DND-41 (cell line): ENCODE data around the gene TRIM46.

Source experiments
- ATAC-seq: fragments of 200-7000 bp; cut with Tn5 transposase; 3 replicates; pipeline ENCODE4 v1.9.1; 2021; ENCODE audit warnings: low read depth; ENCODE audit not compliant: insufficient read depth
- DNase-seq: peaks from one replicate; pipeline ENCODE4 v3.0.0-alpha.2; 2020
- H2AFZ ChIP-seq: 2 replicates; pipeline ENCODE4 v1.6.0; 2012; ENCODE audit warnings: low read depth, low read length
- H3K27ac ChIP-seq: 2 replicates; pipeline ENCODE4 v1.5.1; 2012; ENCODE audit warnings: low read length, inconsistent platforms
- H3K27me3 ChIP-seq: fragments of 200-600 bp; sonication (generic); 2 replicates; pipeline ENCODE4 v1.6.0; 2012; ENCODE audit warnings: low read length, mild to moderate bottlenecking, inconsistent platforms; ENCODE audit not compliant: insufficient read depth, poor library complexity
- H3K36me3 ChIP-seq: 2 replicates; pipeline ENCODE4 v1.5.1; 2012; ENCODE audit warnings: low read length, inconsistent platforms; ENCODE audit not compliant: insufficient read depth
- H3K4me1 ChIP-seq: 2 replicates; pipeline ENCODE4 v1.5.1; 2012; ENCODE audit warnings: mild to moderate bottlenecking, low read length; ENCODE audit not compliant: insufficient read depth
- H3K4me2 ChIP-seq: 2 replicates; pipeline ENCODE4 v1.6.0; 2012; ENCODE audit warnings: mild to moderate bottlenecking, moderate library complexity, low read length, inconsistent platforms; ENCODE audit not compliant: insufficient read depth
- H3K4me3 ChIP-seq, 2 experiments: fragments of 200-600 bp in 1 of 2; shearing (Covaris generic) in 1 of 2; 2 replicates each; pipeline ENCODE4 v1.5.1; 2012 to 2016; ENCODE audit warnings: inconsistent platforms in 2 of 2, low read length in 2 of 2, mild to moderate bottlenecking in 2 of 2, low read depth in 1 of 2, moderate library complexity in 1 of 2
- H3K79me2 ChIP-seq: 2 replicates; pipeline ENCODE4 v1.6.0; 2012; ENCODE audit warnings: low read length, inconsistent platforms; ENCODE audit not compliant: insufficient read depth
- H3K9ac ChIP-seq: 2 replicates; pipeline ENCODE4 v1.6.0; 2012; ENCODE audit warnings: low read depth, mild to moderate bottlenecking, inconsistent platforms, low read length, moderate library complexity
- H3K9me3 ChIP-seq: 2 replicates; pipeline ENCODE4 v1.5.1; 2012; ENCODE audit warnings: low read length, moderate library complexity, mild to moderate bottlenecking, inconsistent platforms; ENCODE audit not compliant: insufficient read depth, severe bottlenecking
- H4K20me1 ChIP-seq: 2 replicates; pipeline ENCODE4 v1.6.0; 2012; ENCODE audit warnings: low read length; ENCODE audit not compliant: insufficient read depth
- CTCF ChIP-seq: IDR thresholded peaks from 2 replicates; pipeline ENCODE4 v1.5.1; 2012; ENCODE audit warnings: borderline replicate concordance, low read length, moderate library complexity, mild to moderate bottlenecking; ENCODE audit not compliant: poor library complexity, severe bottlenecking; ENCODE audit errors: extremely low read depth
- EZH2 ChIP-seq: IDR thresholded peaks from 3 replicates; pipeline ENCODE4 v1.6.1; 2012; ENCODE audit warnings: borderline replicate concordance, low read depth, mild to moderate bottlenecking, moderate library complexity, low read length, inconsistent platforms; ENCODE audit not compliant: severe bottlenecking

The TRIM46 gene

GRCh38 chr1:155170806-155171205 is 2.8 kb upstream of the TRIM46 start:
- no peaks in the 10 kb centered on the region for H3K9me3 ChIP-seq
- H3K4me1 ChIP-seq: peaks cover 53% of the 10 kb centered on the region
- H3K27ac ChIP-seq: no peak overlapping the region
- H3K79me2 ChIP-seq: peaks cover 19% of the 10 kb centered on the region
- no peak overlapping the region for H2AFZ ChIP-seq
- no peaks in the 10 kb centered on the region for H3K27me3 ChIP-seq
- no peak overlapping the region for H3K4me2 ChIP-seq
- H3K36me3 ChIP-seq: peaks cover 23% of the 10 kb centered on the region
- H3K9ac ChIP-seq: no peak overlapping the region
- H3K4me3 ChIP-seq: no peak overlapping the region
- ATAC-seq: no peak
- peak; percentile 3 for DNase-seq
- TF ChIP-seq EZH2 (no peak), CTCF (no peak)
- H4K20me1 ChIP-seq: peaks cover 3% of the 10 kb centered on the region; the same call in 1 of the 2 replicates

GRCh38 chr1:155171836-155172731 is 1.6 kb upstream of the TRIM46 start:
- H3K4me2 ChIP-seq: peak overlapping the region; percentile 81
- H3K36me3 ChIP-seq: peaks cover 25% of the 10 kb centered on the region
- peak overlapping the region; percentile 42 to 79; a peak in 3 of 4 replicates for H3K4me3 ChIP-seq
- peak; percentile 1 for DNase-seq
- no peaks in the 10 kb centered on the region for H3K9me3 ChIP-seq
- H4K20me1 ChIP-seq: peaks cover 3% of the 10 kb centered on the region; the same call in 1 of the 2 replicates
- H3K9ac ChIP-seq: peak overlapping the region; percentile 86
- peak overlapping the region; percentile 88 for H2AFZ ChIP-seq
- TF ChIP-seq CTCF (no peak), EZH2 (no peak)
- H3K4me1 ChIP-seq: peaks cover 57% of the 10 kb centered on the region
- peaks cover 19% of the 10 kb centered on the region for H3K79me2 ChIP-seq
- no peaks in the 10 kb centered on the region for H3K27me3 ChIP-seq
- ATAC-seq: peak; percentile 58
- H3K27ac ChIP-seq: peak overlapping the region; percentile 93

- Histone ChIP-seq H2AFZ (peak within 1 kb of the TSS; percentile 88), H3K79me2 (peaks cover 19% of the 10 kb centered on the region), H3K27me3 (no peaks in the 10 kb centered on the region), H3K4me1 (peaks cover 54% of the 10 kb centered on the region), H3K27ac (peak within 1 kb of the TSS; percentile 93), H3K36me3 (peaks cover 31% of the 10 kb centered on the region), H3K4me3 (peak within 1 kb of the TSS; percentile 42 to 79; a peak in 3 of 4 replicates), H3K9ac (peak within 1 kb of the TSS; percentile 86), H4K20me1 (no peaks in the 10 kb centered on the region; the same call in 1 of the 2 replicates), H3K4me2 (peak within 1 kb of the TSS; percentile 81), H3K9me3 (no peaks in the 10 kb centered on the region)
- peak; percentile 94 for DNase-seq
- TF ChIP-seq EZH2 (no peak), CTCF (peak; percentile 99)
- peak; percentile 70 for ATAC-seq
Observed at GRCh38 chr1:155172732-155173477, 744 bp upstream of the TRIM46 start, which contains the start of gene KRTCAP2. Gene KRTCAP2 (minus strand): TSS chr1:155173304. CDS start chr1:155173224, 80 bp downstream.
